22Rv1 (cell line): ENCODE results near the gene AGPAT4.

Experiments used
- CTCF ChIP-seq: fragments of 450-650 bp; IDR thresholded peaks from 2 replicates; pipeline ENCODE4 v1.5.1; 2017; ENCODE audit warnings: mild to moderate bottlenecking
- ZFX ChIP-seq: fragments of 450-650 bp; IDR thresholded peaks from 2 replicates; pipeline ENCODE4 v1.6.1; 2017; ENCODE audit warnings: antibody characterized with exemption, borderline replicate concordance

GRCh38 chr6:161254464-161255253, 19.2 kb downstream of the AGPAT4 start:
- TF ChIP-seq CTCF (no peak), ZFX (no peak)
